Measurements from ENCODE around the gene PLAAT4.

The PLAAT4 gene

DNA sequence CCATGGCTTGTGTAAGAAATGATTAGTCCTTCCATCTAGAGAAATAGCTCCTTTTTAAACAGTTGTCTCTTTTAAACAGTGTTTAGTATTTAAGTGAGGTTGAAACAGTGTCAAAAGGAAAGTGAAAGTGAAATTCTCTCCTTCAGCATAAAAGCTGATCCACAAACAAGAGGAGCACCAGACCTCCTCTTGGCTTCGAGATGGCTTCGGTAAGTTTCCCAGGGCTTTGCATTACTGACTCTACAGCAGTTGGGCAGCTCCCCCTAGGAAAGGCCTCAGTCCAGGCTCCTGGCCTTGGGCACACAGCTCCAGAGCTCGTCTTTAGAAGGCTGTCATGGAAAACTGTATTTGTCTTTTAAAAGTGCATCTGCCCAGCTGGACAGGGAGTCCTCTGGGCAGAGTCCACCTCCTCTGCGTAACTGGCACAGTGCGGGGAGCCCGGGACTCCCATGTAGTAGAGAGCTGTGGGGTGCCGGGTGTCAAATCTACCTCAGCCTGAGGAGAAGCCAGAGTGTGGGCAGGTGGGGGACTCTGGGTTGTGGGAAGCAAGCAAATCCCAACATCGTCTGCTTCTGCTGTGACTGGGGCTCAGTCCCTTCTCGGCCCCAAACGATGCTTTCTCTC is at the start of gene PLAAT4:
PLAAT4 (plus strand) TSS at position 140 of the 624 bp plus-strand sequence; CDS start at position 201, 61 bp downstream.
- DNase-seq (ENCODE audit: low read depth in 2 of 2), result no peak

- DNase-seq (ENCODE audit: low read depth in 2 of 2), result no peak
Observed at GRCh38 chr11:63488789-63489188, 47.8 kb upstream of the PLAAT4 start.

- no peak for DNase-seq (ENCODE audit: low read depth in 2 of 2)
Observed at GRCh38 chr11:63489879-63490278, 46.7 kb upstream of the PLAAT4 start.

DNA sequence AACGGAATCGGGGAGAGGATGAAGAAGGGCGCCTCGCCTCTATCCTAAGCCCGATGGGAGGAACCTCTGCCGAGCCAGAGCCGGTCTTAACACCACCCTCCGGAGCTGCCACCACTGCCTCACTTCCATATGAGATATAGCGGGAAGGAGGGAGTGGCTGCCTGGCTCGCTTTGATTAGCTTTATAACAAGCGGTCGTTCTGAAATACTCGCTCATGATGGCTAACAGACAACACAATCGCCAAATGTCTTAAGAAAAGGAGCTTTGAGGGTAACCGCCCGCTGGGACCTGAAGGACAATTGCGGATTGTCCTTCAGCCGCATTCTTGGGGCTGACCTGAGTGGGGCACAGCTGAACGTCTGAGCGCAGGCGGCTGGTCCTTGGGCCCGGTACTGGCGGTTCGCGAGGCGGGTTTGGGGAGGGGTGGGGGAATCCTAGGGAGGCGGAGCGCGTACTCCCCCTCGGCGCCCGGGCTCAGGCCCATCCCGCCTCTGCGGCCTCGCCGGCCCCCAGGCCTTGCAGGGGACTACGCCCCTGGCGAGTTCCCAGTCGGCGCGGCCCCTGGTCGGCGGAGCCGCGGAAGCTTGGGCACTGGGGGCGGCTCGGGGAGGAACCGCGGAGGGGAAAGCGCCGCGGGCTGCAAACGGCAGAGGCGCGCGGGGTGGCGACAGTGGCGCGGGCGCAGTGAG is 45.9 kb upstream of the PLAAT4 start, which contains the start of gene PLAAT5:
PLAAT5 (minus strand) TSS at position 617 of the 689 bp plus-strand sequence; CDS start at position 484, 133 bp downstream.
- peak in 1 of 2 experiments; percentile 6 for DNase-seq (ENCODE audit: low read depth in 2 of 2)

DNA sequence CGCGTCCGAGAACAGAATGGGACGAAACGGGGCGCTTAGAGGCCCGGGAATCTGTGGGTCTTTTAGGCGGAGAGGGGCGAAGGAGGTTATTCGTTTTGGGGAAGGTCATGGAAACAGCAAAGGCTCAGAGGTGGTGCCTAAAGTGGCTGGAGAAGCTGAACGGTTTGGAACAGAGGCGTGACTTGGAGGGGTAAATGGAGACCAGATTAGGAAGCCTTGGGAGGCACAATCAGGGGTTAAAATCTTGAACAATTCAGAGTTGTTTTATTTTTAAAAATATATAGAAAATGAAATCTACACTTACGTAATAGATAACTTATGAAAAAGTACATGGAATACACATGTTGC is 45.4 kb upstream of the PLAAT4 start:
- DNase-seq (ENCODE audit: low read depth in 2 of 2), result no peak

DNA sequence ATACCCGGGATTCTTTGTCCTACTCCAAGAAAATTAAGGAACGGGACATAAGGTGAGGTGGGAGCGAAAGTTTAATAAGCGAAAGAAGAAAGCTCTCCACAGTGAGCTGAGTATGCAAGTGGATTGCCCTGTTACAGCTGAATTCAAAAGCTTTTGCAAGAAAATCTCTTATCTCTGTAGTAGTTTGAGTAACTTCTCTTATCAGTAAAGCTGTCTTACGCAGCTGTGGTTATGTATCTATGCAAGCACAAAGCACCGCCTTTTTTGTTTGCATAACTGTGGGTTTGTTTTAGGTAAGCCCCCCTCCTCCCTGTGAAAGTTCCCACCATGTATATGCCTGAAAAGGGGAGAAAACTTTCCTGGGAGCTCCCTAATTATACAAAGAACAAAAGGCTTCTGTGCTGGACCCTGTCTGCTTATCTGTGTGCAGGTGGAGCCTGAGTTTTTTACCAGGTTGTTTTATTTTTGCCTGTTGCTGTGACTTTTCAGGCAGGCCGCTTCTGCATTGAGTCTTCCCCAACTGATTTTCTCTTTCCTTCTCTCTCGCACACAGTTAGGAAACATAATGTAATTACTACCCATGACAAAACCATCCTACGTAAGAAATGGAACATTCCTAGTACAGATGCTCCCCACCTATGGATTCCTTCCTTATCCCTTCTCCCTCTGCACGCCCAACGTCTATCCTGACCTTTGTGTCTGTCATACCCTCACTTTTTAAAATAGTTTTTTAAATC is 44.8 kb upstream of the PLAAT4 start:
- no peak for DNase-seq (ENCODE audit: low read depth in 2 of 2)

- DNase-seq (ENCODE audit: low read depth in 2 of 2), result no peak
Observed at GRCh38 chr11:63492441-63492840, 44.2 kb upstream of the PLAAT4 start.

DNA sequence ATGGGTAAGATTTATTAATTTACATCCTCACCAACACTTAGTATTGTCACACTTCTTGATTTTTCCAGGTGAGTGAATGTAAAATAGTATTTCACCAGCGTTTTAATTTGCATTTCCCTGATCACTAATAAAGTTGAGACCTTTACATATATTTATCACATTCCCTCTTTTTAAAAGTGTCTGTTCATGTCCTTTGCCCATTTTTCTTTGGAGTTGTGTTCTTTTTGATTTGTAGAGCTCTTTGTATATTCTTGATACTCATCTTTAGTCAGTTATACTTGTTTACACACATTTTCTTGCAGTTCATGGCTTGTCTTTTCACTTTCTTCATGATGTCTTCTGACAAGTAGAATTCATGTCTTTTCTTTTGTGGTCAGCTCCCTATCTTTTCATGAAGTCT is 43.5 kb upstream of the PLAAT4 start:
- no peak for DNase-seq (ENCODE audit: low read depth in 2 of 2)

- DNase-seq (ENCODE audit: low read depth in 2 of 2), result no peak
Observed at GRCh38 chr11:63494975-63495374, 41.6 kb upstream of the PLAAT4 start.

GRCh38 chr11:63499874-63500273 is 36.7 kb upstream of the PLAAT4 start:
- no peak for DNase-seq (ENCODE audit: low read depth in 2 of 2)

DNA sequence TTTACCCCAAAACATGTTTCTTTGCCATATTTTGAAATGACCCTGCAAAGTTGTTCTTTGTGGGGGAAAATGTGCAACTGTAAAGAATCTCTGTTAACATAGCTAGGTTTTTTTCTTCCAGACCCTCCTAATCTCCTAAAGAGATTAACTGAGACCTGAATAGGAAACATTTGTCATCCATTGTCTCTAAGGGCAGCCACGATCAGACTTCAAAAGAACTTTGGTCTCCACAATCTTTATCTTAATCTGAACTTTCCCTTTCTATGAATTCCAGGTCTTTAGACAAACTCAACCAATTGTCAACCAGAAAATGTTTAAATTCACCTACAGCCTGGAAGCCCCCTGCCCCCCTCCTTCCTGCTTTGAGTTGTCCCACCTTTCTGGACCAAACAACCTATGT is 35.4 kb upstream of the PLAAT4 start:
- no peak for DNase-seq (ENCODE audit: low read depth in 2 of 2)

- DNase-seq (ENCODE audit: low read depth in 2 of 2), result no peak
Observed at GRCh38 chr11:63502252-63502820, 34.3 kb upstream of the PLAAT4 start.

- DNase-seq (ENCODE audit: low read depth in 2 of 2), result no peak
Observed at GRCh38 chr11:63503492-63503891, 33.1 kb upstream of the PLAAT4 start.

DNA sequence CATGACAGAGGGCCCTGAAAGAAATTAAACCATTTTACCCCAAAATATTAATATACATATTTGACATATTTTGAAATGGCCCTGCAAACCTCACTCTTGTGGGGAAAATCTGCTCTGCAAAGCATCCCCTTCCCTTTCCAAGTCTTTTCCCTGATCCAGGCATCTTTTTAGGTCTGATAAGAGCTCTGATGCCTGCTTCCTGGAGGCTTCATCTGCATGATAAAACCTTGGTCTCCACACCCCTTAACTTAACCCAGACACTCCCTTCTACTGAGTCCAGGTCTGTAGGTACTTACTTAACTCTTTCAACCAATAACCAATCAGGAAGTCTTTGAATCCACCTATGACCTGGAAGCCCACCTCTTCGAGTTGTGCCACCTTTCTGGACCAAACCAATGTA is 32.6 kb upstream of the PLAAT4 start:
- DNase-seq (ENCODE audit: low read depth in 2 of 2), result no peak

- DNase-seq (ENCODE audit: low read depth in 2 of 2), result no peak
Observed at GRCh38 chr11:63504933-63505586, 31.5 kb upstream of the PLAAT4 start.

- no peak for DNase-seq (ENCODE audit: low read depth in 2 of 2)
Observed at GRCh38 chr11:63505857-63506528, 30.6 kb upstream of the PLAAT4 start, which contains the start of gene LGALS12. TSS of gene LGALS12 (plus strand) at chr11:63506084. CDS start at chr11:63506459, 375 bp downstream.

- DNase-seq (ENCODE audit: low read depth in 2 of 2), result no peak
Observed at GRCh38 chr11:63506876-63507275, 29.7 kb upstream of the PLAAT4 start.

DNA sequence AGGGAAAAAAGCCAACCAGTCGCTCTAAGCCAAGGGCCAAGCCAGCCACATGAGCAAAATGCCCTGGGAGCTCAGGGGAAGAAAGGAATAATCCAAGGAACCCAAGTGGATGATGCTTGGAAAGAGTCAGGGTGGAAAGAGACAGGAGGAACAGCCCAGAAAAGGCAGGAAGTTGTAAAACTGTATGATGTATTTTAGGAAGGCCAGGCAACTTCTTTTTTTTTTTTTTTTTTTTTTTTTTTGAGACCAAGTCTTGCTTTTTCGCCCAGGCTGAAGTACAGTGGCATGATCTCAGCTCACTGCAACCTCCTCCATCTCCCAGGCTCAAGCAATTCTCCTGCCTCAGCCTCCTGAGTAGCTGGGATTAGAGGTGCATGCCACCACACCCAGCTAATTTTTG is 29.1 kb upstream of the PLAAT4 start:
- DNase-seq (ENCODE audit: low read depth in 2 of 2), result no peak

GRCh38 chr11:63508009-63508408 is 28.6 kb upstream of the PLAAT4 start:
- no peak for DNase-seq (ENCODE audit: low read depth in 2 of 2)

DNA sequence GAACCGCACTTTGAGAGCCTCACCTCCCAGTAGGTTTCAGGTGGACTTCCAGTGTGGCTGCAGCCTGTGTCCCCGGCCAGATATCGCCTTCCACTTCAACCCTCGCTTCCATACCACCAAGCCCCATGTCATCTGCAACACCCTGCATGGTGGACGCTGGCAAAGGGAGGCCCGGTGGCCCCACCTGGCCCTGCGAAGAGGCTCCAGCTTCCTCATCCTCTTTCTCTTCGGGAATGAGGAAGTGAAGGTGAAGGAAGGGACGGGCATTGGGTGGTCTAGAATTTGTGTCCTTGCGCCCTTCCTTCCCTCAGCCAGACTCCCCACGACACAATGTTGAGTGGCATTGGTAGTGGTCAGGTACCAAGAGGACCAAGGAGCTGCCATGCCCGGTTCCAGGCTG is 27.9 kb upstream of the PLAAT4 start:
- no peak for DNase-seq (ENCODE audit: low read depth in 2 of 2)

DNA sequence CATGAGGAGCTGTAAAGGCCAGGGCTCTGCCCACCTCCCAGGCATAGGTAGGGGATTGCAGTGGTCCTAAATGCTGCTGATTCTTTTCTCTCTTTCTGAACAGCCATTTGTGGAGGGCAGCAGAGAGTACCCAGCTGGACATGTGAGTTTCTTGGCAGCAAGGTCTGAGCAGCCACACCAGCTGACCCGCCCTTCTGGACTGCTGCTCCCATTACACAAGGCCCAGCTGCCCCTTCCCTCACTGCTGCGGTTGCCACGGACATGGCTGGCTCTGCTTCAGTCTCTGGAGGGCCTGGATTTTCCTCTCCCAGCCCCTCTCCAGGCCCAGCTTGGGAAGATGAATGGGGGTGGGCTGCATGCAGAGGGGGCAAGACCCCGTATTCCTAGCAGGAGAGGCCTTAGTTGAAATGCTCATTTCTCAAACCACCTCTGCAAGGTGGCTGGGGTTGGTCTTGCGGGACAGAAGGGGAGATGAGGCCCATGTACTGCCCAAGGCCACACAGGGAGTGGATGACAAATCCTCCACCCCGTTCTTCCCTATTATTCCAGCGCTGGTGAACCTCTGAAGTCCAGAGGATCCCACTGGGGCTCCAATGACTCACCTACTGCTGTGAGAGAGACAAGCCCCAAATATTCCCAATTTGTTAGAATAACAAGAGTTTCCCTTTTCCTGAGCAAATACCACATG is 26.1 kb upstream of the PLAAT4 start:
- no peak for DNase-seq (ENCODE audit: low read depth in 2 of 2)
